ENCODE results near the gene E2F4. TPM values are rescaled to one million over a fixed set of nuclear protein-coding genes. Genes with fewer than 3 reads are reported as not detected.

The E2F4 gene
- total and polyA plus RNA-seq, 2 experiments from 2014 or later, result 67.0 to 135 TPM

- TF ChIP-seq CTCF (conservative IDR thresholded peaks at IDR 0.05; ENCODE audit: low read depth in 2 of 2), result no peak
Observed at GRCh38 chr16:67238806-67239470, 47.0 kb downstream of the E2F4 start (continued).

GRCh38 chr16:67240506-67240905 is 48.6 kb downstream of the E2F4 start:
- Histone ChIP-seq H2AFZ (no peak overlapping the region), H3K36me3 (ENCODE audit: insufficient read depth) (peaks cover 5% of the 10 kb centered on the region; the same call in 1 of the 2 replicates), H3K4me2 (no peak overlapping the region), H3K4me1 (ENCODE audit: insufficient read depth) (peaks cover 18% of the 10 kb centered on the region), H3K9me2 (ENCODE audit: insufficient read depth) (no peaks in the 10 kb centered on the region), H3F3A (replicated peaks; ENCODE audit: low read depth) (peaks cover 13% of the 10 kb centered on the region; the same call in 1 of the 2 replicates), H4K20me1 (replicated peaks; ENCODE audit: insufficient read depth) (no peaks in the 10 kb centered on the region; the same call in 1 of the 2 replicates), H3K27ac (ENCODE audit: low read depth) (no peak overlapping the region), H3K79me2 (replicated peaks; ENCODE audit: insufficient read depth) (peaks cover 34% of the 10 kb centered on the region), H3K27me3 (ENCODE audit: insufficient read depth) (no peaks in the 10 kb centered on the region), H3K4me3 (no peak overlapping the region)
- Mint-ChIP-seq H3K27ac (peak overlapping the region; percentile 57), H3K9me3 (no peaks in the 10 kb centered on the region; the same call in 2 of the 3 replicates), H3K36me3 (ENCODE audit: low read depth) (peaks cover 39% of the 10 kb centered on the region), H3K4me3 (no peak overlapping the region), H3K4me1 (peaks cover 48% of the 10 kb centered on the region), H3K27me3 (ENCODE audit: insufficient read depth, low read depth, poor library complexity) (peaks cover 11% of the 10 kb centered on the region)
- DNase-seq (ENCODE audit: low spot score) (no peak), ATAC-seq (no peak)
- no peak for TF ChIP-seq ZNF114 (CRISPR knock-in tag; IDR thresholded peaks at IDR 0.05)

- H2AFZ ChIP-seq, result no peak overlapping the region
- H4K20me1 ChIP-seq (replicated peaks; ENCODE audit: insufficient read depth), result no peaks in the 10 kb centered on the region; the same call in 1 of the 2 replicates
- peak overlapping the region; percentile 97 for H3K27ac Mint-ChIP-seq
- DNase-seq (ENCODE audit: low spot score), result peak; percentile 36
- ATAC-seq, result peak; percentile 7
- no peak overlapping the region for H3K4me3 ChIP-seq
- peak overlapping the region; percentile 4; the same call in 2 of the 3 replicates for H3K4me3 Mint-ChIP-seq
- H3K4me1 ChIP-seq (ENCODE audit: insufficient read depth), result peaks cover 22% of the 10 kb centered on the region
- H3K79me2 ChIP-seq (replicated peaks; ENCODE audit: insufficient read depth), result peaks cover 36% of the 10 kb centered on the region
- no peaks in the 10 kb centered on the region for H3K9me2 ChIP-seq (ENCODE audit: insufficient read depth)
- H3K27me3 Mint-ChIP-seq (ENCODE audit: insufficient read depth, low read depth, poor library complexity), result peaks cover 14% of the 10 kb centered on the region
- H3K27me3 ChIP-seq (ENCODE audit: insufficient read depth), result no peaks in the 10 kb centered on the region
- H3K4me2 ChIP-seq, result peak overlapping the region; percentile 62
- H3K4me1 Mint-ChIP-seq, result peaks cover 47% of the 10 kb centered on the region
- H3F3A ChIP-seq (replicated peaks; ENCODE audit: low read depth), result peaks cover 18% of the 10 kb centered on the region; the same call in 1 of the 2 replicates
- H3K36me3 ChIP-seq (ENCODE audit: insufficient read depth), result no peaks in the 10 kb centered on the region
- no peaks in the 10 kb centered on the region; the same call in 2 of the 3 replicates for H3K9me3 Mint-ChIP-seq
- peaks cover 35% of the 10 kb centered on the region for H3K36me3 Mint-ChIP-seq (ENCODE audit: low read depth)
- H3K27ac ChIP-seq (ENCODE audit: low read depth), result peak overlapping the region; percentile 72; the same call in 1 of the 2 replicates
- TF ChIP-seq ZNF331 (CRISPR knock-in tag; IDR thresholded peaks at IDR 0.05; ENCODE audit: low read depth) (no peak), EZH2phosphoT487 (IDR thresholded peaks at IDR 0.05; ENCODE audit: unreplicated experiment) (no peak), POLR2AphosphoS5 (IDR thresholded peaks at IDR 0.05; ENCODE audit: low read depth) (no peak), JUNB (IDR thresholded peaks at IDR 0.05; ENCODE audit: unreplicated experiment) (no peak), ZNF462 (CRISPR knock-in tag; IDR thresholded peaks at IDR 0.05) (no peak), ZNF114 (CRISPR knock-in tag; IDR thresholded peaks at IDR 0.05) (no peak), STAT1 (IDR thresholded peaks at IDR 0.05; ENCODE audit: unreplicated experiment) (no peak)
Observed at GRCh38 chr16:67241008-67241900, 49.3 kb downstream of the E2F4 start.
